SK-N-MC (cell line): ENCODE measurements around the gene AUTS2.

Experiments
- DNase-seq: peaks from one replicate; pipeline ENCODE4 v3.0.0-alpha.2; 2011; ENCODE audit warnings: low read depth, low spot score
- H3K27ac ChIP-seq: fragments of 200-600 bp; sonication (generic); 2 replicates; pipeline ENCODE4 v1.5.1; 2016; ENCODE audit warnings: mixed run types
- H3K36me3 ChIP-seq: fragments of 200-600 bp; sonication (generic); 2 replicates; pipeline ENCODE4 v1.6.1; 2017; ENCODE audit warnings: antibody characterized with exemption, low read length, mixed read lengths; ENCODE audit not compliant: insufficient read depth
- H3K4me3 ChIP-seq: fragments of 200-600 bp; sonication (generic); 2 replicates; pipeline ENCODE4 v1.5.1; 2016
- H3K9ac ChIP-seq: fragments of 200-600 bp; sonication (generic); 2 replicates; pipeline ENCODE4 v1.8.0; 2017; ENCODE audit warnings: mixed run types, mixed read lengths; ENCODE audit not compliant: insufficient read length
- H3K9me3 ChIP-seq: fragments of 200-600 bp; sonication (generic); 2 replicates; pipeline ENCODE4 v1.6.1; 2017; ENCODE audit warnings: low read depth, mild to moderate bottlenecking, antibody characterized with exemption, low read length, moderate library complexity, mixed read lengths
- EZH2 ChIP-seq: fragments of 200-600 bp; sonication (generic); IDR thresholded peaks from one replicate; pipeline ENCODE4 v1.6.1; 2017; ENCODE audit warnings: antibody characterized with exemption
- FOXP2 ChIP-seq: optimal IDR thresholded peaks from 2 replicates; pipeline ENCODE3; 2011; ENCODE audit warnings: mild to moderate bottlenecking, moderate library complexity; ENCODE audit not compliant: insufficient read depth; ENCODE audit errors: extremely low read length, control extremely low read depth
- POLR2AphosphoS5 ChIP-seq: IDR thresholded peaks from 2 replicates; pipeline ENCODE4 v1.6.1; 2012; ENCODE audit warnings: mild to moderate bottlenecking, low read depth, low read length, borderline replicate concordance

AUTS2 gene

DNA sequence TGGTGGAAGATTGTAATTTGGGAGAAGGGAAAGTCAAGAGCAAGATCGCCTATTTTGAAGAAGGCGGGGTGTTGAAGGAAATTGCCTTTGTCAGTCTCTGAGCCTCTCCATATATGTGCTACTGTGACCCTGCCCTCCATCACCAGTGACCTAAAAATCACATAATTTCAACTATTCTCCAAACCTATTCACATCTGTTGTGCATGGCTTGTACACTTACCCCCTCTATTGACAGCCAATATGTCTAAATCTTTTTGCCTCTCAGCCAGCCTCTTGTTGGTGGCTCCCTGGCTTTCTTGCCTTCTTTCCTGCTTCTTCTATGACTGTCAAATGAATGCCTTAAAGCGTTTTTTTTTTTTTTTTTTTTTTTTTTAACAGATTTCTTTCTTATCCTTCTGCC is 295.6 kb downstream of the AUTS2 start:
- TF ChIP-seq EZH2 (no peak), POLR2AphosphoS5 (no peak), FOXP2 (no peak)
- DNase-seq: no peak
- no peaks in the 10 kb centered on the region for H3K36me3 ChIP-seq
- no peak overlapping the region for H3K27ac ChIP-seq
- no peak overlapping the region for H3K9ac ChIP-seq
- no peak overlapping the region for H3K4me3 ChIP-seq
- H3K9me3 ChIP-seq: no peaks in the 10 kb centered on the region

DNA sequence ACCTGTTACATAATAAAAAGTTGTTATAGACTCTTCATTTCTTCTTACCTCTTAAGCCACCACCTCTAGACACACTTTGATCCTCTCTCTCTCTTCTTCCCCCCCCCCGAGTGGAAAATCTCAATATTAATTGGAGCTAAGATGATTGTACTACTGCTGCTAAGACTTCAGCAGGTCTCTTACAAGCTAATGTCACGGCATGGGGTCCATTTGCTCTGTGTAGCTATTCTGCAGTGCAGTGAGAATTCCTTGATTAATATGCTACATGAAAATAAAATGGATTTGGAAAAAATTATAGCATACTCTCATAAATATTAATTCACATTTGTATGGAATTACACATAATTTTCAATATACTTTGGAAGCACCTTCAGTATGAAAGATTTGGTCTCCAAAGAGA is 297.2 kb downstream of the AUTS2 start:
- Histone ChIP-seq H3K4me3 (no peak overlapping the region), H3K36me3 (no peaks in the 10 kb centered on the region), H3K9me3 (no peaks in the 10 kb centered on the region), H3K27ac (no peak overlapping the region), H3K9ac (no peak overlapping the region)
- TF ChIP-seq EZH2: no peak
- TF ChIP-seq FOXP2: no peak
- TF ChIP-seq POLR2AphosphoS5: no peak
- no peak for DNase-seq

- TF ChIP-seq EZH2 (no peak), FOXP2 (no peak), POLR2AphosphoS5 (no peak)
- Histone ChIP-seq H3K9me3 (no peaks in the 10 kb centered on the region), H3K9ac (no peak overlapping the region), H3K27ac (no peak overlapping the region), H3K4me3 (no peak overlapping the region), H3K36me3 (no peaks in the 10 kb centered on the region)
- no peak for DNase-seq
Measured at GRCh38 chr7:69896121-69896520, 297.8 kb downstream of the AUTS2 start.

DNA sequence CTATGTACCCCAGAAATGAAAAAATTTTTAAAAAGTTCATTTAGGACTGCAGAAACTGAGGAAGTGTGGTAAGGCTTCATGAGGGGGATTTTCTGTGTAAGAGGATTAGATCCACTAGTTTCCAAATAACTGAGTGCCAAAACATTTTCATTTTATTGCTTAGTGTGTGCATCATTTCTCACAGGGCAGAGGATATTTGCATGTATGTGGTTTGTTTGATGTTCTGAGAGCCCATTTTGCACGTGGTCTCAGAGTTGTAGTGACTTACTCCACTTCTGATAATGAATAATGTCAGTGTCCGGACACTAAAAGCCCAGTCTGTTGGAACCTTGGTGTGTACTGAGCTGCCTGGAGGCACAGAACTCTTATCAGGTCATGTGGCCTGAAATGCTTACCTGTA is 299.9 kb downstream of the AUTS2 start:
- Histone ChIP-seq H3K27ac (no peak overlapping the region), H3K4me3 (no peak overlapping the region), H3K36me3 (no peaks in the 10 kb centered on the region), H3K9ac (no peak overlapping the region), H3K9me3 (no peaks in the 10 kb centered on the region)
- TF ChIP-seq FOXP2: no peak
- no peak for TF ChIP-seq POLR2AphosphoS5
- TF ChIP-seq EZH2: no peak
- DNase-seq: no peak

DNA sequence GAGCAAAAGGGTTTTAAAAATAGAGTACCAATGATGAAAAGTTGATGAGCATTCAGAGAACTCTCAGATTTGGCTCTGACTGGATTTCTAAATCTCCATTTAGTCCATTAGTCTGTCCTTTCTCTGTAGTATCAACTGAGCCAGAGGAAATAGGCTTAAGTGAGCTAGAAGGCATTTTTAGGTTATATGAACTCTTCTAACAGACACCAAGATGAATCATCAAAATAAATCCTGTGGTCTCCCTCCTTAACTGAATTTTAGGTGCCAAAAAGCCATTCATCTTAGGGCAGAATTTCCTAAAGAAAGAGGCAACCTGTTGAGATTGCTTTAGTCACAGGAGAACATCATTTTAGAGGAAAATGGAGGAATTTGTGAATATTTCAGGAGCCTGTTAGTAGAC is 305.1 kb downstream of the AUTS2 start:
- no peaks in the 10 kb centered on the region for H3K36me3 ChIP-seq
- H3K9ac ChIP-seq: no peak overlapping the region
- no peaks in the 10 kb centered on the region for H3K9me3 ChIP-seq
- no peak for DNase-seq
- H3K4me3 ChIP-seq: no peak overlapping the region
- no peak overlapping the region for H3K27ac ChIP-seq
- TF ChIP-seq POLR2AphosphoS5 (no peak), EZH2 (no peak), FOXP2 (no peak)

DNA sequence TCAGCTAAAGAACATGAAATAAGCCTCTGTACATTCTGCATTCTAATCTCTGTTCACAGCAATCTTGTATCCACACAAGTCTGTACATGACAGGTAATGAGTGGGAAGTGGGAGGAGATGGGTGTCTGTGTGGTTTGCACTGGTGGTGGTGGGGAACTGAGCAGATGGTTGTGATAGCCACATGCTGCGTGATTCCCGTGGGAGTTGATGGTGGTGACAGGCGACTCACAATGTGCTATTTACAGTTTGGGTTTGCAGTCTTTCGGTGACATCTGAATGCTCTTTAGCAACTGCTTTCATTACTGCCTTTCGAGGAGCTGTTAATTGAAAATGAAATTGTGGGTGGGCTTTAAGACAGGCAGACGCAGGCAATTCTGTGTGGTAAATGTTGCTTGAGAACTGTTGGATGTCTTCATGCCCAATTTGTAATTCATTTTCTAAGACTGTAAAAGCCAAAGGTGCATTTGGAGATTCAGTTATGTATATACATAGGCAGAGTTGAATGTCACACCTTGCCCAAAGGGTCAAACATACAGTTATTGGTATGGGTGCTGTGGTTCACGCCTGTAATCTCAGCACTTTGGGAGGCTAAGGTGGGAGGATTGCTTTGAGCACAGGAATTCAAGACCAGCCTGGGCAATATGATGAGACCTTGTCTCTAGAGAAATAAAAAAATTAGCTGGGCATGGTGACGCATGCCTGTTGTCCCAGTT is 308.2 kb downstream of the AUTS2 start:
- Histone ChIP-seq H3K27ac (no peak overlapping the region), H3K9ac (no peak overlapping the region), H3K9me3 (no peaks in the 10 kb centered on the region), H3K36me3 (no peaks in the 10 kb centered on the region), H3K4me3 (no peak overlapping the region)
- TF ChIP-seq FOXP2: no peak
- TF ChIP-seq EZH2: no peak
- no peak for TF ChIP-seq POLR2AphosphoS5
- no peak for DNase-seq

DNA sequence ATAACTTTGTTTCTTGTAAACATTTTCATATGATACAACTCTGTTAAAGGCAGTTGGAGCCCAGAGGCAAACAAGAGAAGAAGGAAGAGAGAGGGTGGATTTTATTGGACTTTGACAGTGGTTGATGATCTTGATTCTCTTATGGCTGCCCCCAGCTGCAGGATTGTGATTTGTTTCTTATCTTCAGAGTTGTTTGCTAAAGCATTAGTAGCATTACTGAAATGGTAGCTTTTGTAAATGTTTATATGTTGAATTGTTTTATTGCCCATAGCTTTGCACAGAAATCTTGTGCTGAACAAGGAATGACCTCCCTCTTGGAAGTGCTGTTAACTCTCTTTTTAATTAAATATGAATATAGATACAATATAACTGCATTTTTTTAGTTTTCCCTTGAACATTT is 309.4 kb downstream of the AUTS2 start:
- Histone ChIP-seq H3K9ac (no peak overlapping the region), H3K9me3 (no peaks in the 10 kb centered on the region), H3K27ac (no peak overlapping the region), H3K4me3 (no peak overlapping the region), H3K36me3 (no peaks in the 10 kb centered on the region)
- TF ChIP-seq EZH2 (no peak), FOXP2 (no peak), POLR2AphosphoS5 (no peak)
- no peak for DNase-seq

- Histone ChIP-seq H3K9ac (no peak overlapping the region), H3K4me3 (no peak overlapping the region), H3K9me3 (no peaks in the 10 kb centered on the region), H3K27ac (no peak overlapping the region), H3K36me3 (no peaks in the 10 kb centered on the region)
- TF ChIP-seq POLR2AphosphoS5 (no peak), EZH2 (no peak), FOXP2 (no peak)
- DNase-seq: no peak
Measured at GRCh38 chr7:69908454-69908853, 310.2 kb downstream of the AUTS2 start.

DNA sequence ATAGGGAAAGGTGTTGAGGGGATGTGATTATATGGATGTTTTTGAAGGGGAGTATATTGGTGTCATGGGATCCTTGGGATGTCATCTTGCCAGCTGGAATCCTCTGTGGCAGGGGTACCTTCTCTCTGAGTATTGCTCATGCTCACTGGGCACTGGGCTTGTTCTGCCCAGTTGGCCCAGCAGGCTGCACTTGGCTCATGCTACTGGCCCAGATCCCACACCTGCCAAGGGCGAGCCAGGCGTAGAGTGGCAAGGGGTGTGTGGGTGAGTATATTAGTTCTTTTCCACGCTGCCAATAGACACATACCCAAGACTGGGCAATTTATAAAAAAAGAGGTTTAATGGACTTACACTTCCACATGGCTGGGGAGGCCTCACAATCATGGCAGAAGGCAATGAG is 311.9 kb downstream of the AUTS2 start:
- TF ChIP-seq EZH2 (no peak), POLR2AphosphoS5 (no peak), FOXP2 (no peak)
- H3K36me3 ChIP-seq: no peaks in the 10 kb centered on the region
- no peak for DNase-seq
- H3K9ac ChIP-seq: no peak overlapping the region
- H3K27ac ChIP-seq: no peak overlapping the region
- no peaks in the 10 kb centered on the region for H3K9me3 ChIP-seq
- H3K4me3 ChIP-seq: no peak overlapping the region
